ENCODE data around the gene HSFX3.
"Not testable (repeated sequence)": the region's sequence is repeated elsewhere in the genome, so short reads cannot be mapped to it uniquely, and the experiment has no call there.

DNA sequence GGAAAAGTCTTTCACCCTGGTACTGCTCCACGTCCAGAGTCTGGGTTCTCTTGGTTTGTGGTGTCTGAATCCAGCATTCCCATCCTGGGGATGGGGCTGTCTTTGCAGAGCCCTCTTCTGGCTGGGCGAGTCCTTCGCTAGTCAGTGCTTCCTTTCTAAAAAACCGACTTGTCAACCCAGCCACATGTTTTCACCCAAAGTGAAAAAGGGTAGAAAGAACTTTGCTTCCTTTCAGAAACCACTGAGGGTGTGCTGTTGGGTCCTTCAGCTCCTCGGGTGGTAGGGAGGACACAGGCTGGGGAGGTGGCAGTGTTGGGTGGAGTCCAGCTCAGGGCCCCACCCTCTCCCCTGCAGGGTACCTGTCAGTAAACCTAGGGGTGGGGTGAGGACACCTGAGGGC, 23.8 kb downstream of the HSFX3 start:
- TF ChIP-seq, protein P1, sequence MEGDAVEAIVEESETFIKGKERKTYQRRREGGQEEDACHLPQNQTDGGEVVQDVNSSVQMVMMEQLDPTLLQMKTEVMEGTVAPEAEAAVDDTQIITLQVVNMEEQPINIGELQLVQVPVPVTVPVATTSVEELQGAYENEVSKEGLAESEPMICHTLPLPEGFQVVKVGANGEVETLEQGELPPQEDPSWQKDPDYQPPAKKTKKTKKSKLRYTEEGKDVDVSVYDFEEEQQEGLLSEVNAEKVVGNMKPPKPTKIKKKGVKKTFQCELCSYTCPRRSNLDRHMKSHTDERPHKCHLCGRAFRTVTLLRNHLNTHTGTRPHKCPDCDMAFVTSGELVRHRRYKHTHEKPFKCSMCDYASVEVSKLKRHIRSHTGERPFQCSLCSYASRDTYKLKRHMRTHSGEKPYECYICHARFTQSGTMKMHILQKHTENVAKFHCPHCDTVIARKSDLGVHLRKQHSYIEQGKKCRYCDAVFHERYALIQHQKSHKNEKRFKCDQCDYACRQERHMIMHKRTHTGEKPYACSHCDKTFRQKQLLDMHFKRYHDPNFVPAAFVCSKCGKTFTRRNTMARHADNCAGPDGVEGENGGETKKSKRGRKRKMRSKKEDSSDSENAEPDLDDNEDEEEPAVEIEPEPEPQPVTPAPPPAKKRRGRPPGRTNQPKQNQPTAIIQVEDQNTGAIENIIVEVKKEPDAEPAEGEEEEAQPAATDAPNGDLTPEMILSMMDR (conservative IDR thresholded peaks at IDR 0.05; ENCODE audit: low read length): not testable (repeated sequence)
- TF ChIP-seq EZH2phosphoT487 (IDR thresholded peaks at IDR 0.05; ENCODE audit: borderline replicate concordance): not testable (repeated sequence)
